Thoracic aorta (tissue), 2 donors: ENCODE measurements around the gene LRRK1. TPM values are rescaled to one million over a fixed set of nuclear protein-coding genes. Genes with fewer than 3 reads are reported as not detected.

Source experiments
- ATAC-seq: fragments of 150-250 bp; one replicate; pipeline ENCODE4 v1.8.0; 2017; ENCODE audit warnings: low read depth; ENCODE audit not compliant: insufficient number of reproducible peaks, low FRiP score
- DNase-seq: peaks from one replicate; pipeline ENCODE4 v3.0.0-alpha.2; 2020; ENCODE audit warnings: low spot score
- H3K27ac ChIP-seq, 2 donors: fragments of 200-600 bp; sonication (generic); 1 replicate in 1 of 2; 2 replicates in 1 of 2; pipeline ENCODE4 v1.5.1; 2016; ENCODE audit warnings: mild to moderate bottlenecking in 2 of 2, moderate library complexity in 2 of 2
- H3K27me3 ChIP-seq: fragments of 200-600 bp; sonication (generic); replicated peaks from 2 replicates; pipeline ENCODE4 v1.6.0; 2016; ENCODE audit warnings: mild to moderate bottlenecking; ENCODE audit not compliant: insufficient read depth
- H3K36me3 ChIP-seq: fragments of 200-600 bp; sonication (generic); one replicate; pipeline ENCODE4 v1.5.1; 2016
- H3K4me1 ChIP-seq, 2 donors: fragments of 200-600 bp; sonication (generic); 1 replicate in 1 of 2; 2 replicates in 1 of 2; pipeline versions ENCODE4 v1.5.1 to v1.6.0; 2016; ENCODE audit warnings: low read depth in 2 of 2, mild to moderate bottlenecking in 1 of 2; ENCODE audit not compliant: control insufficient read depth in 1 of 2
- H3K4me3 ChIP-seq: fragments of 200-600 bp; sonication (generic); 2 replicates; pipeline ENCODE4 v1.5.1; 2016; ENCODE audit warnings: mild to moderate bottlenecking
- H3K9me3 ChIP-seq: fragments of 200-600 bp; sonication (generic); 2 replicates; pipeline ENCODE4 v1.5.1; 2016
- total RNA-seq, 2 donors: library from RNA; depleted of rRNA; stranded (reverse); fragments of >200 nt; gene quantifications; one replicate each; pipeline versions ENCODE4 v1.1.0 to v1.2.3, GENCODE V29; 2016
- TF ChIP-seq, protein P1 (sequence below): fragments of 200-600 bp; sonication (generic); IDR thresholded peaks from one replicate; pipeline ENCODE4 v1.5.1; 2019; ENCODE audit warnings: antibody characterized with exemption

The LRRK1 gene
- total RNA-seq, 2 donors from 2014 or later: 17.2 to 47.1 TPM

DNA sequence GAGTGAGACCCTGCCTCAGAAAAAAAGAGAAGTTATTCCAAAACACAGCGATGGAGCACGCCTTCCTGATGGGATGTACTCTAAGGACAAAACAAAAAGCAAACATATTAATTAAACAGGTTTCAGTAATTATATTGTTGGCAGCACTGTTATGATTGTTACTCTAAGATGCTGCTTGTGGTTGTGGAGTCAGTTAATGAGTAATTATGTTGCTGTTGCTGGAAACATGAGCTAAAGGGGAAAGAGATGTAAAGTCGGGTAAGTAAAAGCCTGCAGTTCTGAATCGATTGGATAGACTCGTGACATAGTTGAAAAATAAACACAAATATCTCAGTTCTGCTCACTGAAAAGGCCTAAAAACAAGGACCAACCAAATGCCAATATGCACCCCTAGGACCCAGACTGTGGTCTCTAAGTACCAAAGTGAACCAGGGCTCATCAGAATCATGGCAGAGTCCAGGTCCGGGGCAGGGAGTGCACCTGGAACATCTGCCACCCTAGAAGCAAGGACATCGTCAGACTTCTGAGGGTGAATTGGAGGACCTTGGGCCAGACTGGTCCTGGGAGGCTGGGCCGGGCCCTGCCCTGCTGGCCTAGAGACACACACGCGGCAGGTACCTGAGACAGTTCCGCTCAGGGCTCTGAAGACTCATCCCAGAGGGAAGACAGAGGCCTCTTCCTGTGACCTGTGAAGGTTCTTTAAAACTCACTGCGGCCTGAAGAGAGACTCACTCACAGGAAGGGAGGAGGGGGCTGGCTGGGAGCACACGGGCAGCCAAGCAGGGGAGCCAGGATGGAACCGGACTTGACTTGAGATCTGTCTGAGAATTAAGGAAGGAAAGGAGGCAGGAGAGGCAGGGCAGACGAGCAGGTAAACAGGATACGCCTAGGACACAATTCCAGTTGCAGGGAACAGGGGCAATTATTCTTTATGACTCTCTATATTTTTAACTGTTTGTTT is 140.5 kb downstream of the LRRK1 start:
- Histone ChIP-seq H3K9me3 (no peaks in the 10 kb centered on the region), H3K27ac (no peak overlapping the region), H3K4me3 (no peak overlapping the region), H3K27me3 (no peaks in the 10 kb centered on the region), H3K36me3 (peaks cover 19% of the 10 kb centered on the region), H3K4me1 (peaks cover 1 to 12% of the 10 kb centered on the region in 2 donors)
- TF ChIP-seq, protein P1, sequence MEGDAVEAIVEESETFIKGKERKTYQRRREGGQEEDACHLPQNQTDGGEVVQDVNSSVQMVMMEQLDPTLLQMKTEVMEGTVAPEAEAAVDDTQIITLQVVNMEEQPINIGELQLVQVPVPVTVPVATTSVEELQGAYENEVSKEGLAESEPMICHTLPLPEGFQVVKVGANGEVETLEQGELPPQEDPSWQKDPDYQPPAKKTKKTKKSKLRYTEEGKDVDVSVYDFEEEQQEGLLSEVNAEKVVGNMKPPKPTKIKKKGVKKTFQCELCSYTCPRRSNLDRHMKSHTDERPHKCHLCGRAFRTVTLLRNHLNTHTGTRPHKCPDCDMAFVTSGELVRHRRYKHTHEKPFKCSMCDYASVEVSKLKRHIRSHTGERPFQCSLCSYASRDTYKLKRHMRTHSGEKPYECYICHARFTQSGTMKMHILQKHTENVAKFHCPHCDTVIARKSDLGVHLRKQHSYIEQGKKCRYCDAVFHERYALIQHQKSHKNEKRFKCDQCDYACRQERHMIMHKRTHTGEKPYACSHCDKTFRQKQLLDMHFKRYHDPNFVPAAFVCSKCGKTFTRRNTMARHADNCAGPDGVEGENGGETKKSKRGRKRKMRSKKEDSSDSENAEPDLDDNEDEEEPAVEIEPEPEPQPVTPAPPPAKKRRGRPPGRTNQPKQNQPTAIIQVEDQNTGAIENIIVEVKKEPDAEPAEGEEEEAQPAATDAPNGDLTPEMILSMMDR: no peak
- ATAC-seq (no peak), DNase-seq (no peak)

DNA sequence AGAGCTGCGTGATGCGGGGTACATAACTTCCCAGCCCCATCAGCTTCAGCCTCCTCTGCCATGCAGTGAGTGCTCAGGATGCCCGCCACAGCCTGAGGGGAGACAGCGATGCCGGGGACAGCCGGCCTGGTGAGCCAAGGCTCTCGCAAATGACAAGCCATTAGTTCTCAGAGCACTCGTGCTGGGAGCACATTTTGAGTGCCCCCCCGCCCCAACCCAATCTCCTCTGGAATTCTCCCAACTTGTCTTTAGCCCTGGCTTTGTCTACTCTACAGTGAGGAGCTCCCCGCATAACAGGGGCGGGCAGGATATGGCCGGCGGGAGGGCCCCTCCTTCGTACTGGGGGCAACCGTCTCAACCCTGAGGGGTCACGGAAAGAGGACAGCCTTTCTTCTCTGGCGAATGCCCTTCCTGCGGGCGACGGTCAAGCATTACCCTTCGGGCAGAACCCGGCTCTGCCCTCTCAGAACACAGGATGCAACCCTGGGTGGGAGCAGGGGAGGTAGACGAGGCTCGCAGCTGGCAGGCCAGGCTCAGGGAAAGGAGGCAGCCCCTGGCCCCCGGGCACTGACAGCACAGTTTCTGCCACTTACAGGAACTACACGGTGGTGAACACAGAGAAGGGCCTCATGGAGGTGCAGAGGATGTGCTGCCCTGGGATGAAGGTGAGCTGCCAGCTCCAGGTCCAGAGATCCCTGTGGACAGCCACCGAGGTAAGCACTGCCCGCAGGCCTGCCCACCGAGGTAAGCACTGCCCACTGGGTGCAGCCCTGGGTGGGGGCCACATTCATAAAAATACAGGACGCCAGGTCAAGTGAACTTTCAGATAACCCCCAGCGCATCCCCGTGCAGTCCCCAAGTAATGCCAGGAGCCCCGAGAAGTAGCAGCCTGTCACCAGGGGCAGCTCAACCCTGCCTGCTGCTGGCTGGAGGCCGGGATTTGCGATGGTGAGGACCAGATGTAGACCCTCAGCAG is 141.7 kb downstream of the LRRK1 start:
- DNase-seq: no peak
- peaks cover 5 to 21% of the 10 kb centered on the region in 2 donors for H3K4me1 ChIP-seq
- H3K36me3 ChIP-seq: peaks cover 15% of the 10 kb centered on the region
- H3K27me3 ChIP-seq: no peaks in the 10 kb centered on the region
- TF ChIP-seq, protein P1: no peak
- no peak for ATAC-seq
- H3K9me3 ChIP-seq: no peaks in the 10 kb centered on the region
- no peak overlapping the region for H3K4me3 ChIP-seq
- H3K27ac ChIP-seq: no peak overlapping the region

DNA sequence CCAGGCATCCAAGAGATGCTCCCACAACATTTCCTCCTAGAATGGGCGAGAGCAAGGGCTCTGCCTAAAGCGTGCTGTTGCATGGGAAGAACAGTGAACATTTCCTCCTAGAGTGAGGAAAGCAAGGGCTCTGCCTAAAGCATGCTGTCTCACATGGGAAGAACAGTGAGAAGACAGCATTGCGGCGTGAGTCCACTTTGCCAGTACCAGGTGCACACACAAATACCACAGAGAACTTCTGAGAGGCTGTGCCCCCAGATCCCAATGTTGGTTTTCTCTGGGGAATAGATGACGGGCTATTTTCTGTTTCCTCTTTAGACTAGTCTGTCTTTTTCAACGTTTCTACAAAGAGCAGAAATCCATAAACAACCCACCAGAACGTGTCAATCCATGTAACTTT is 142.9 kb downstream of the LRRK1 start:
- DNase-seq: no peak
- H3K27me3 ChIP-seq: no peaks in the 10 kb centered on the region
- no peak for ATAC-seq
- no peak overlapping the region for H3K4me3 ChIP-seq
- peaks cover 5 to 21% of the 10 kb centered on the region in 2 donors for H3K4me1 ChIP-seq
- TF ChIP-seq, protein P1: no peak
- H3K36me3 ChIP-seq: peaks cover 10% of the 10 kb centered on the region
- H3K27ac ChIP-seq: no peak overlapping the region
- no peaks in the 10 kb centered on the region for H3K9me3 ChIP-seq

DNA sequence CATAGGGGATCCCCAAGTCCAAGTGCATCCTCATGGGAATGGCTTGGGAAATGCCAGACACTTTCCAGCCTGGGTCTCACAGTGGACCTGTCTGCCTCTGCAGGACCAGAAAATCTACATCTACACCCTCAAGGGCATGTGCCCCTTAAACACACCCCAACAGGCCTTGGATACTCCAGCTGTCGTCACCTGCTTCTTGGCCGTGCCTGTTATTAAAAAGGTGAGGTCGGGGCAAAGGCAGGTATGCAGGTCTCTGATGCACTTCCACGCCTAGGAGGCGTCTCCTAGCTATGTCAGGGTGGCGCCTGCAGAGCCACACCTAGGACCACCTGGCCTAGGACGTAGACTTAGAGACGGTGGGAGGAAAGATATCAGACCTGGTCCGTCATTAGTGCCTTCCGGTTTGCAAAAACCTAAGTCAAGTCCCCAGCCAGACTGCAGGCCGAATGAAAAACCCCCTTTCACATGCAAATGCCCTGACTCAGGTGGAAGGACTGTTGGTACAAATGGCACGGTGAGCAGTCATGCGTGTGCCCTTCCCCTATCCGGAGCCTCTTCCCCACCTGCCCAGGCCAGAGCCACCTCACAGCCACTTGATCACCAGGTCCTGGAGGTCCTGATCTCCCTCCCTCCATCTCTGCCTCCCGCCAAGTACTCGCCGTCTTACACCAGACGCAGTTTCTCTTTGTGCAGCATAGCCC is 143.5 kb downstream of the LRRK1 start:
- H3K4me3 ChIP-seq: no peak overlapping the region
- ATAC-seq (no peak), DNase-seq (no peak)
- no peaks in the 10 kb centered on the region for H3K9me3 ChIP-seq
- TF ChIP-seq, protein P1: no peak
- H3K27ac ChIP-seq: no peak overlapping the region
- no peaks in the 10 kb centered on the region for H3K27me3 ChIP-seq
- peaks cover 10% of the 10 kb centered on the region for H3K36me3 ChIP-seq
- H3K4me1 ChIP-seq: peaks cover 5 to 27% of the 10 kb centered on the region in 2 donors
